DND-41 (cell line): ENCODE data around the gene GTPBP6.

ENCODE experiments used
- ATAC-seq: fragments of 200-7000 bp; cut with Tn5 transposase; 3 replicates; pipeline ENCODE4 v1.9.1; 2021; ENCODE audit warnings: low read depth; ENCODE audit not compliant: insufficient read depth
- DNase-seq: peaks from one replicate; pipeline ENCODE4 v3.0.0-alpha.2; 2020
- H2AFZ ChIP-seq: 2 replicates; pipeline ENCODE4 v1.6.0; 2012; ENCODE audit warnings: low read depth, low read length
- H3K27ac ChIP-seq: 2 replicates; pipeline ENCODE4 v1.5.1; 2012; ENCODE audit warnings: low read length, inconsistent platforms
- H3K27me3 ChIP-seq: fragments of 200-600 bp; sonication (generic); 2 replicates; pipeline ENCODE4 v1.6.0; 2012; ENCODE audit warnings: low read length, mild to moderate bottlenecking, inconsistent platforms; ENCODE audit not compliant: insufficient read depth, poor library complexity
- H3K36me3 ChIP-seq: 2 replicates; pipeline ENCODE4 v1.5.1; 2012; ENCODE audit warnings: low read length, inconsistent platforms; ENCODE audit not compliant: insufficient read depth
- H3K4me1 ChIP-seq: 2 replicates; pipeline ENCODE4 v1.5.1; 2012; ENCODE audit warnings: mild to moderate bottlenecking, low read length; ENCODE audit not compliant: insufficient read depth
- H3K4me2 ChIP-seq: 2 replicates; pipeline ENCODE4 v1.6.0; 2012; ENCODE audit warnings: mild to moderate bottlenecking, moderate library complexity, low read length, inconsistent platforms; ENCODE audit not compliant: insufficient read depth
- H3K4me3 ChIP-seq, 2 experiments: fragments of 200-600 bp in 1 of 2; shearing (Covaris generic) in 1 of 2; 2 replicates each; pipeline ENCODE4 v1.5.1; 2012 to 2016; ENCODE audit warnings: inconsistent platforms in 2 of 2, low read length in 2 of 2, mild to moderate bottlenecking in 2 of 2, low read depth in 1 of 2, moderate library complexity in 1 of 2
- H3K79me2 ChIP-seq: 2 replicates; pipeline ENCODE4 v1.6.0; 2012; ENCODE audit warnings: low read length, inconsistent platforms; ENCODE audit not compliant: insufficient read depth
- H3K9ac ChIP-seq: 2 replicates; pipeline ENCODE4 v1.6.0; 2012; ENCODE audit warnings: low read depth, mild to moderate bottlenecking, inconsistent platforms, low read length, moderate library complexity
- H3K9me3 ChIP-seq: 2 replicates; pipeline ENCODE4 v1.5.1; 2012; ENCODE audit warnings: low read length, moderate library complexity, mild to moderate bottlenecking, inconsistent platforms; ENCODE audit not compliant: insufficient read depth, severe bottlenecking
- H4K20me1 ChIP-seq: 2 replicates; pipeline ENCODE4 v1.6.0; 2012; ENCODE audit warnings: low read length; ENCODE audit not compliant: insufficient read depth
- EZH2 ChIP-seq: IDR thresholded peaks from 3 replicates; pipeline ENCODE4 v1.6.1; 2012; ENCODE audit warnings: borderline replicate concordance, low read depth, mild to moderate bottlenecking, moderate library complexity, low read length, inconsistent platforms; ENCODE audit not compliant: severe bottlenecking
- TF ChIP-seq, protein P1 (sequence below): IDR thresholded peaks from 2 replicates; pipeline ENCODE4 v1.5.1; 2012; ENCODE audit warnings: borderline replicate concordance, low read length, moderate library complexity, mild to moderate bottlenecking; ENCODE audit not compliant: poor library complexity, severe bottlenecking; ENCODE audit errors: extremely low read depth

Gene GTPBP6

DNA sequence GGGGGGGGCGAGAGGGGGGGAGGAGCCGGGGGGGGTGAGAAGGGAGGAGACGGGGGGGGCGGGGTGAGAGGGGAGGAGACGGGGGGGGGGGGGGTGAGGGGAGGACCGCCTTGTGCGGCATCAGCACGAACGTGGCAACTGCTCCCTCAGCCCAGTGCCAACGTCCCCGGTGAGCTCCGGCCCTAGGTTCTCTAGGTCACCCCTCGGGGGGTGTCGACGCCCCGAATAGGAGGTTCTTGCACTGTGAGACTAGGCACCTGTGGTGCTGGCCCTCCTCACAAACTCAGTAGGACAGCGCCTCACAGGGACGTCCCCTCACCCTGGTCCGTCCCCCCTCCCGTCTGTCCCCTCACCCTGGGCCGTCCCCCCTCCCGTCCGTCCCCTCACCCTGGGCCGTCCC is 21.5 kb upstream of the GTPBP6 start:
- no peak overlapping the region for H3K4me2 ChIP-seq
- ATAC-seq (0 out of 3 replicates have a peak, but pooled peaks have one; percentile 33), DNase-seq (no peak)
- H3K4me1 ChIP-seq = no peaks in the 10 kb centered on the region
- TF ChIP-seq, protein P1, sequence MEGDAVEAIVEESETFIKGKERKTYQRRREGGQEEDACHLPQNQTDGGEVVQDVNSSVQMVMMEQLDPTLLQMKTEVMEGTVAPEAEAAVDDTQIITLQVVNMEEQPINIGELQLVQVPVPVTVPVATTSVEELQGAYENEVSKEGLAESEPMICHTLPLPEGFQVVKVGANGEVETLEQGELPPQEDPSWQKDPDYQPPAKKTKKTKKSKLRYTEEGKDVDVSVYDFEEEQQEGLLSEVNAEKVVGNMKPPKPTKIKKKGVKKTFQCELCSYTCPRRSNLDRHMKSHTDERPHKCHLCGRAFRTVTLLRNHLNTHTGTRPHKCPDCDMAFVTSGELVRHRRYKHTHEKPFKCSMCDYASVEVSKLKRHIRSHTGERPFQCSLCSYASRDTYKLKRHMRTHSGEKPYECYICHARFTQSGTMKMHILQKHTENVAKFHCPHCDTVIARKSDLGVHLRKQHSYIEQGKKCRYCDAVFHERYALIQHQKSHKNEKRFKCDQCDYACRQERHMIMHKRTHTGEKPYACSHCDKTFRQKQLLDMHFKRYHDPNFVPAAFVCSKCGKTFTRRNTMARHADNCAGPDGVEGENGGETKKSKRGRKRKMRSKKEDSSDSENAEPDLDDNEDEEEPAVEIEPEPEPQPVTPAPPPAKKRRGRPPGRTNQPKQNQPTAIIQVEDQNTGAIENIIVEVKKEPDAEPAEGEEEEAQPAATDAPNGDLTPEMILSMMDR = no peak
- TF ChIP-seq EZH2 = no peak
- no peak overlapping the region for H2AFZ ChIP-seq
- no peaks in the 10 kb centered on the region; the same call in none of the 2 replicates for H4K20me1 ChIP-seq
- no peak overlapping the region for H3K9ac ChIP-seq
- peaks cover 12% of the 10 kb centered on the region for H3K9me3 ChIP-seq
- H3K36me3 ChIP-seq = peaks cover 63% of the 10 kb centered on the region
- no peak overlapping the region for H3K27ac ChIP-seq
- H3K79me2 ChIP-seq = no peaks in the 10 kb centered on the region
- no peak overlapping the region for H3K4me3 ChIP-seq
- no peaks in the 10 kb centered on the region for H3K27me3 ChIP-seq

DNA sequence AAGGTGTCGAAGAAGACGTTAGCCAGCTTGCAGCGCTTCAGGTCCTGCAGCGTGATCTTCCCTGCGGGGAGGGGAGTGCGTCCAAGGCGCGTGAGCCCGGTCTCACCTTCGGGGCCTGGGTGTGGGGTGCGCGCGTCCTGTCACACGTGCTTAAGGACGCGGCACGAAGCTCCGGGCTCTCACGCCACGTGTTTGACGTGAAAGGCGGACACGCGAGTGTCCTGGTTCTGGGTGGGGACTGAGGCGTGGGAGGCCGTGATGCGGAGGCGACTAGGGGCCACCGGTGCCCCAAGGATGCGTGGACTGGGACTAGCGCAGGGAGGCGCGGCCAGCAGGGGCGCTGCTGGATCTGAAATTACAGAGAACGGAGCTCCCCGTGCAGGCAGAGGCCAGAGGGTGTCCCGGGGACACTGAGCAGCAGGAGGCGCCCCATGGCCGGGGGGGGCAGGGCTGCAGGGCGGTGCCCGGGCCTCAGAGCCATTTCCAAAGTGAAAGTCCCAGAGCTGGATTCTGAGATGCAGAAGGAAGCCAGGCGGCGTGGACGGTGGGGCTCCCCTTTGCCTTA is 20.3 kb upstream of the GTPBP6 start:
- H2AFZ ChIP-seq = no peak overlapping the region
- peaks cover under 1% of the 10 kb centered on the region for H3K9me3 ChIP-seq
- H3K79me2 ChIP-seq = no peaks in the 10 kb centered on the region
- no peak overlapping the region for H3K4me2 ChIP-seq
- H3K27me3 ChIP-seq = no peaks in the 10 kb centered on the region
- H3K9ac ChIP-seq = no peak overlapping the region
- H3K27ac ChIP-seq = no peak overlapping the region
- peaks cover 63% of the 10 kb centered on the region for H3K36me3 ChIP-seq
- ATAC-seq = peak; percentile 46; the same call in 1 of the 3 replicates
- no peak overlapping the region for H3K4me3 ChIP-seq
- TF ChIP-seq EZH2 = no peak
- TF ChIP-seq, protein P1 = peak; percentile 46
- DNase-seq = no peak
- no peaks in the 10 kb centered on the region; the same call in none of the 2 replicates for H4K20me1 ChIP-seq
- H3K4me1 ChIP-seq = no peaks in the 10 kb centered on the region

DNA sequence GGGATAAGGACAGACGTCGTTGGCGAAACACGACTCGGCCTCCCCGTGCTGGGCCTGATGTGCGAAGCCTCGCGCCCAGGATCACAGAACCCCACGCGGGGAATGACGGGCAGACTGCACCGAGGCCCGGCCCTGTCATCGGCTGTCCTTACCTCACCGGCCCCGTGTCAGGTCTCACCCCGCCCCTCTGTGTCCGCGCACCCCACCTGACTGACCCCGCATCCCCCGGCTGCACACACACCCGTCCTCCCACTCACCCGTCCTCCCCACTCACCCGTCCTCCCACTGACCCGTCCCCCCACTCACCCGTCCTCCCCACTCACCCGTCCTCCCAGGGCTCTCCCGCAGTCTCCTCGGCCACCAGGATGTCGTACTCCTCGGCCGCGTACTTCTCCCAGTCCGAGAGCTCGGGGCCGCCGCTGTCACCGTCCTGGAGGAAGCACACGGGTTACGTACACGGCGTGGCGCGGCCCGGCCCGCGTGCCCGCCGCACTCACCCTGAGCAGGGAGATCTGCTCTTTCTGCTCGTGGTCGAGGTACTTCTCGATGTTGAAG is 19.8 kb upstream of the GTPBP6 start:
- no peaks in the 10 kb centered on the region for H3K79me2 ChIP-seq

More for the DNA sequence above, 19.8 kb upstream of the GTPBP6 start:
- no peak for DNase-seq
- H3K27me3 ChIP-seq = no peaks in the 10 kb centered on the region
- H2AFZ ChIP-seq = no peak overlapping the region
- ATAC-seq = no peak
- no peaks in the 10 kb centered on the region for H3K9me3 ChIP-seq
- H3K36me3 ChIP-seq = peaks cover 65% of the 10 kb centered on the region
- no peak overlapping the region for H3K9ac ChIP-seq
- no peak overlapping the region for H3K4me2 ChIP-seq
- TF ChIP-seq, protein P1 = no peak
- no peak for TF ChIP-seq EZH2
- H3K4me3 ChIP-seq = no peak overlapping the region
- no peaks in the 10 kb centered on the region for H3K4me1 ChIP-seq
- H3K27ac ChIP-seq = no peak overlapping the region
- H4K20me1 ChIP-seq = no peaks in the 10 kb centered on the region; the same call in none of the 2 replicates
